GM06990 (cell line): ENCODE measurements around the gene ATF6.

Source experiments
- DNase-seq: peaks from one replicate; pipeline ENCODE4 v3.0.0-alpha.2; 2011; ENCODE audit not compliant: insufficient read length; ENCODE audit errors: extremely low read depth
- H3K27me3 ChIP-seq: replicated peaks from 2 replicates; pipeline ENCODE4 v1.6.0; 2011; ENCODE audit warnings: low read length; ENCODE audit not compliant: control insufficient read depth, insufficient read depth
- H3K36me3 ChIP-seq: 2 replicates; pipeline ENCODE4 v1.5.1; 2011; ENCODE audit warnings: low read length; ENCODE audit not compliant: control insufficient read depth, insufficient read depth
- H3K4me3 ChIP-seq: replicated peaks from 2 replicates; pipeline ENCODE4 v1.5.1; 2011; ENCODE audit warnings: low read depth, mild to moderate bottlenecking, control low read depth, low read length
- CTCF ChIP-seq: IDR thresholded peaks from 2 replicates; pipeline ENCODE4 v1.5.1; 2011; ENCODE audit warnings: low read length, control low read depth, mild to moderate bottlenecking, inconsistent platforms; ENCODE audit not compliant: insufficient read depth, poor library complexity, severe bottlenecking

Gene ATF6

DNA sequence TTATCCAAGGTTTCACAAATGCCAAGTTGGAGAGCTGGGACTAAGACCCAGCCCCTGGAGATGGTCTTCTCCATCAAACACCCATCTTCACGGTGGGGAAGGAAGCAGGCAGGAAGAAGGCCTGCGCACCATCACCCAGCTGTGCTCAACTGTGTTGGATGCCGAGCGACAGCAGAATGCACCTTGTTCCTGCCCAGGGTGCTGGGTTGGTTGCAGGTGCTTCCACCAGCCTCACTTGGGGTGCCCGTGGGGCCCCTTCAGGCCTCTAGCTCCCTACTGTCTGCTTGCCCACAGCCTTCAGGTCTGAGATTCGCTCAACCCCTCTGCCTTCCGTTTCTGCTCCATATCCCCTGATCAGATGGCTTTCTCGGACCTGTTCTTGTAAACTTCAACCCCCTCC is 215.0 kb downstream of the ATF6 start:
- DNase-seq = no peak
- Histone ChIP-seq H3K36me3 (no peaks in the 10 kb centered on the region), H3K4me3 (no peak overlapping the region), H3K27me3 (peaks cover 5% of the 10 kb centered on the region)
- TF ChIP-seq CTCF = no peak

GRCh38 chr1:161981735-161982506 is 215.8 kb downstream of the ATF6 start:
- no peak for DNase-seq
- H3K36me3 ChIP-seq = no peaks in the 10 kb centered on the region
- H3K27me3 ChIP-seq = peaks cover 5% of the 10 kb centered on the region
- H3K4me3 ChIP-seq = no peak overlapping the region
- no peak for TF ChIP-seq CTCF

DNA sequence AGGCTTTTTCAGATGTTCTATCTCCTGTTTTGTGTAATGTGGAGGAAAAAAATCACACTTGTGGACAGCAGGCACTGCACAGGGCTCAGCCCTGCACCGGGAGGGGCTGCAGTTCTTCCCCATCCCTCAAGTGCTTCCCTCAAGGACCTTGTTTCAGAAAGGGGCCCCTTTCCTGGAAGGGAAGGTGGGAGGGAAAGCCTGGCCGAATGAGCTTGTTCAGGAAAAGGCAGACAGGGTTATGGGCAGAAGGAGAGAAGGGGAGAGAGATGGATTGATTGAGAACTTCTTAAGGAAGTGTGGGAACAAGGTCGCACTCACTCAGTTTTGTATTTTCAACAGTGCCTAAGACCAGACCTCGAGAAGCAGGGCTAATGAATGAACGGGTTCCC is 216.4 kb downstream of the ATF6 start:
- H3K36me3 ChIP-seq = no peaks in the 10 kb centered on the region
- no peak overlapping the region for H3K4me3 ChIP-seq
- DNase-seq = no peak
- TF ChIP-seq CTCF = no peak
- peaks cover 5% of the 10 kb centered on the region for H3K27me3 ChIP-seq

- DNase-seq = no peak
- TF ChIP-seq CTCF = no peak
- H3K4me3 ChIP-seq = no peak overlapping the region
- peaks cover 5% of the 10 kb centered on the region for H3K27me3 ChIP-seq
- H3K36me3 ChIP-seq = no peaks in the 10 kb centered on the region
Measured at GRCh38 chr1:161982917-161983316, 216.8 kb downstream of the ATF6 start.

DNA sequence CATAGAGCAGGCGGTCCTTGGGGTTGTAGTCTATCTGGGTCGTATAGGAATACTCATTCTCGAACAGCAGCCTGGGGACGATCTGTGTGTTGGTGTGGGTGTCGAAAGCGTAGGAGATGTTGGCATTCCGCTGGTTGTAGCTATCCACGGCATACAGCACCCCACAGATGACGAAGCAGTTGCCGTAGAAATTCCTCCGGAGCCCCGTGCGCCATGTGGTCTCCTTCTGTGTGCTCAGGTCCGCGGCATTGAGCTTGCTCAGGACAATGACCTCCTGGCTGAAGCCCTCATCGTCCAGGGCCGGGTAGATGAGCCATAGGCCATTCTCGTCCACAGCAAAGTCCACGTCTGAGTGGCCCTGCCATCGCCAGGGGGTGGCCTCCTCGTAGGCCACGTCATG is 217.6 kb downstream of the ATF6 start:
- no peak for TF ChIP-seq CTCF
- no peaks in the 10 kb centered on the region for H3K36me3 ChIP-seq
- H3K4me3 ChIP-seq = no peak overlapping the region
- H3K27me3 ChIP-seq = peaks cover 5% of the 10 kb centered on the region
- no peak for DNase-seq
